ENCODE data around the gene ZMYM4.

The ZMYM4 gene

DNA sequence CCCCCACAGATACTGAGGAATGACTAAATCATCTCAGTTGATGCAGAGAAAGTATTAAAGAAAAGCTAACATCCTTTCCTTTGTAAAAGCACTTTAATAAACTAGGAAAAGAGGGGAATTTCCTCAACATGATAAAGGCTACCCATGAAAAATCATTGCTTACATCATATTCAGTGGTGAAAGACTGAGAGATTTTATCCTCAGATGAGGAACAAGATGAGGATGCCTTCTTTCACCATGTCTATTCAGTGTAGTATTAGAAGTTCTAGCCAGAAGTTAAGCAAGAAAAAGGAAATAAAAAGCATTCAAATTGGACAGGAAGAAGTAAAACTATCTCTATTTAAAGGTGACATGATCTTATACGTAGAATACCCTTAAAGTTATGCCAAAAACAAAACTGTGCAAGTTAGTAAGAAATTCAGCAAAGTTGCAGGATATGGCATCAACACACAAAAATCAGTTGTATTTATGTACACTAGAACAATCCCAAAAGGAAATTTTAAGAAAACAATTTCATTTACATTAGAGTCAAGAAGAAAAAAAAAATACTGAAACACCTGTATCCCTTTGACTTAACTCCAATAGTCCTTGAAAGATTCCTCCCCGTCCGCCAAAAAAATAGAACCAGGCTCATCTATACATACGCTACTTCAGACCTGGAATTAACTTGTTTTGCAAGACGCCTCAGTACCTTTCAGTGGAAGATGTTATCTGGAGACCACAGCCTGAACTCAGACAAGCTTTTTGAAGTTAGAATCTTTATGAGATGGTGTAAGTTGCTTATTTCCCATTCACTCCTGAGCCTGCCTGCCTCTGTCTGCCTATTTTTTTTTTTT is 17.5 kb downstream of the ZMYM4 start:
- Histone ChIP-seq H3K36me3 (ENCODE audit: insufficient read depth, low read length) (0 out of 2 replicates have a peak, but pooled peaks cover 3% of the 10 kb centered on the region), H3K9ac (ENCODE audit: low read depth, low read length) (no peak overlapping the region), H3K9me3 (ENCODE audit: control insufficient read depth, insufficient read depth, low read length) (peaks cover 10% of the 10 kb centered on the region; the same call in 1 of the 2 replicates), H3K4me1 (ENCODE audit: insufficient read depth, low read length) (no peaks in the 10 kb centered on the region)

DNA sequence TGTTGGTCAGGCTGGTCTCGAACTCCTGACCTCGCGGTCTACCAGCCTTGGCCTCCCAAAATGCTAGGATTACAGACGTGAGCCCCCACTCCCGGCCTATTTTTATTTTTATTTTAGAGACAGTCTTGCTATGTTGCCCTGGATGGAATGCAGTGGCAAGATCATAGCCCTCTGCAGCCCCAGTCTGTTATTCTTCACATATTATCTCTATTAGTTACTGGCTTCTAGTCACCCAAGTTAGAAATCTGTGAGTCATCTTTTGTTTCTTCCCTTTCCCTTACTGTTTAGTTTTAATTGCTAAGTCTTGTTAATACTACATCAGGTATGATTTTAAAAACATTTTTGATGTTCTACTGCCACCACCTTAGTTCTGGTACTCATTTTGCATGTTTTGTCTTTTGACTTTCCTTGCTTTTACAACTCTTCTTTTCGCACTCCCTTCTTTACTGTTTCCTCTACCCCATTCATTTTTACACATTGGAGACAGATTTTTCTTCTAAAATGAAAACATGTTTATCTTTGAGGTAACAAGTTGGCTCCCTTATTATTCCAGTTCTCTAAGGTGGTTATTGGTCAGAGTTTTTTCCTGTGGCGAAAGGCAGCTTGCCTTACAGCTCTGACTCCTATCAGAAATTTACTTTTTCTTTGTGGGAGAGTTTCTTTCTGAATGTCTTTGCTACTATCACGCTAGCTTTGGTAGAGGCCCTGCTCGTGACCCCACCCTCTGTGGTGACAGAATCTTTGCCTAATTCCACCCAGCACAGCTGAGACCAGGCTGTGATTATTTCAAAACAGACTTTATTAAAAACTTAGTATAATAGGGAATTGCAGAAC is 19.5 kb downstream of the ZMYM4 start:
- Histone ChIP-seq H3K9me3 (ENCODE audit: control insufficient read depth, insufficient read depth, low read length) (peaks cover 3% of the 10 kb centered on the region; the same call in 1 of the 2 replicates), H3K36me3 (ENCODE audit: insufficient read depth, low read length) (0 out of 2 replicates have a peak, but pooled peaks cover 3% of the 10 kb centered on the region), H3K4me1 (ENCODE audit: insufficient read depth, low read length) (no peaks in the 10 kb centered on the region), H3K9ac (ENCODE audit: low read depth, low read length) (no peak overlapping the region)

DNA sequence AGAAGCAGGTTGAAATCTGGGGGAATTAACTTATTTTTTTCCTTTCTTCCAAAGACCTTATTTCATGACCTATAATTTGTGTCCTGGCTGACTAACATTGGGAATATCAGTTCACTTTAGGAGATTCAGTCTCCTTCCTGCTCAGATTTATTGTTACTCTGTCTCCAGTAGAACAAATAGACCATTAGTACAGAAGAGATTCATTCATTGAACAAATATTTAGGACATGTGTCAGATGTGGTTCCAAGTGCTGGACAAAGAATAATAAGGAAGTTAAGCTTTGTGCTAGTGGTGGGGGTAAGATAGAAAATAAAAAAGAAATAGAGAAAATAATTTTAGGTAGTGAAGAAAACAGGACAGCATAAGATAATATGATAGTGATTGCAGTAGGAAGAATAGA is 20.3 kb downstream of the ZMYM4 start:
- H3K9ac ChIP-seq (ENCODE audit: low read depth, low read length), result no peak overlapping the region
- 0 out of 2 replicates have a peak, but pooled peaks cover 3% of the 10 kb centered on the region for H3K36me3 ChIP-seq (ENCODE audit: insufficient read depth, low read length)
- H3K9me3 ChIP-seq (ENCODE audit: control insufficient read depth, insufficient read depth, low read length), result peaks cover 3% of the 10 kb centered on the region; the same call in 1 of the 2 replicates
- no peaks in the 10 kb centered on the region for H3K4me1 ChIP-seq (ENCODE audit: insufficient read depth, low read length)

DNA sequence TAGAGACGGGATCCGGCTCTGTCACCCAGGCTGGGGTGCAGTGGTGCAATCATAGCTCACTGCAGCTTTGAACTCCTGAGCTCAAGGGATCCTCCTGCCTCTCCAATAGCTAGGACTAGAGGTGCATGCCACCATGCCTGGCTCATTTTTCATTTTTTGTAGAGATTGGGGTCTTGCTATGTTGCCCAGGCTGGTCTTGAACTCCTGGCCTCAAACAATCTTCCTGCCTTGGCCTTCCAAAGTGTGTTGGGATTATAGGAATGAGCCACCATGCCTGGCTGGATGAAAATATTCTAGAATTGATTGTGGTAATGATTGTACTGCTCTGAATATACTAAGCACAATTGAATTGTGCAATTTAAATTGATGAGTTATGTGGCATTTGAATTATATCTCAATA is 21.9 kb downstream of the ZMYM4 start:
- Histone ChIP-seq H3K36me3 (ENCODE audit: insufficient read depth, low read length) (peaks cover 2% of the 10 kb centered on the region; the same call in 1 of the 2 replicates), H3K9ac (ENCODE audit: low read depth, low read length) (no peak overlapping the region), H3K9me3 (ENCODE audit: control insufficient read depth, insufficient read depth, low read length) (no peaks in the 10 kb centered on the region), H3K4me1 (ENCODE audit: insufficient read depth, low read length) (no peaks in the 10 kb centered on the region)

DNA sequence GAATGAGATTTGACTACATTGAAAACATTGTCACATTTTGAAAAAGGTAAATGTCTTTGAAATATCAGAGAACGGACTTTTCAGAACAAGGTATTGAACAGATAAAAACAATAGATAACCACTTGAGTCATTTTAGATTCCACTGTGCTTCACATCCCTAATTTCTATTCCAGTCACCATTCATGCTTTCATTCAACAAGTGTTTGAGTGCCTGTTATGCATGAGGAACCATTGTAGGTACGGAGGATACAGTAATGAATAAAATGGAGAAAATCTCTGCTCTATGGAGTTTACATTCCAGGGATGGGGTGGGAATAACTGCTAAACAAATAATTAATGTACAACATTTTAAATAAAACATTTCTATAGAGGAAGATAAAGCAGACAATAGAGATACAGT is 26.3 kb downstream of the ZMYM4 start:
- no peaks in the 10 kb centered on the region for H3K9me3 ChIP-seq (ENCODE audit: control insufficient read depth, insufficient read depth, low read length)
- H3K9ac ChIP-seq (ENCODE audit: low read depth, low read length), result no peak overlapping the region
- peaks cover 10% of the 10 kb centered on the region; the same call in 1 of the 2 replicates for H3K36me3 ChIP-seq (ENCODE audit: insufficient read depth, low read length)
- no peaks in the 10 kb centered on the region for H3K4me1 ChIP-seq (ENCODE audit: insufficient read depth, low read length)

DNA sequence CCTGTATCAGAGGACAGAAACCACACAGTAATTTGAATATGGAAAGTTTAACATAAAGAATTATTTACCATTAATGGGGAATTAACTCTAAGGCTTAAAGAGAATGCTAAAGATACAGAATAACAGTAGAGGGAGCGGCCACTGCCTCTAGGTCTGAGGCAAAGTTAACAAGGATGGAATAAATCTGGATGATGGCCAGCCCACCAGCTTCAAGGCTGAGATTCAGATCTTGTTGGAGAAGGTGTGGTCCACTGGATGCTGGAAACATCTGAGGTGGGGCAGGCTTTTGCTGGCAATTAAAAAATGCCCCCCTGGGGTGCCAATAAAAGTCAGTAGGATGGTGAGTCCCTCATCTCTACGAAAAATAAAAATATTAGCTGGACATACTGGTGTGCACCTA is 29.4 kb downstream of the ZMYM4 start:
- no peak overlapping the region for H3K9ac ChIP-seq (ENCODE audit: low read depth, low read length)
- H3K4me1 ChIP-seq (ENCODE audit: insufficient read depth, low read length), result no peaks in the 10 kb centered on the region
- H3K36me3 ChIP-seq (ENCODE audit: insufficient read depth, low read length), result peaks cover 10% of the 10 kb centered on the region; the same call in 1 of the 2 replicates
- no peaks in the 10 kb centered on the region for H3K9me3 ChIP-seq (ENCODE audit: control insufficient read depth, insufficient read depth, low read length)

DNA sequence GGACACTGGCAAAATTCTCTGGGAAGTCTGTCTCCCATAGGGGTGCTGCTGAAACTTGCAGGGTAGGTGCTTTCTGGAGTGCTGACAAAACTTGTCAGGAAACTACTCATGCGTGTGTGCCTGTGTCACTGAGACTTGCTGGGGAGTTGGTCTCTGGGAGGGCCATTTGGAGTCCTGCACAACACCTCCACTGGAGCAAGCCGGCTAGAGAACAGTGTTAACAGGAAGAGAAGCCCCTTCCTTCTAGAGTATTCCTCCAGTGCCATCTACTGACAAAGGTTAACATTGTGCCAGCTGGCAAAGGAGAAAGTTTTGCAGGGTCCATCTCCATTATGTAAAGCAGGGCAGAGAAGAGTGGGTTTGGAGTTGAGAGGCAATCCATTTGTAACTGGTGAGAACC is 30.0 kb downstream of the ZMYM4 start:
- Histone ChIP-seq H3K4me1 (ENCODE audit: insufficient read depth, low read length) (no peaks in the 10 kb centered on the region), H3K9me3 (ENCODE audit: control insufficient read depth, insufficient read depth, low read length) (no peaks in the 10 kb centered on the region), H3K9ac (ENCODE audit: low read depth, low read length) (no peak overlapping the region), H3K36me3 (ENCODE audit: insufficient read depth, low read length) (peaks cover 10% of the 10 kb centered on the region; the same call in 1 of the 2 replicates)

DNA sequence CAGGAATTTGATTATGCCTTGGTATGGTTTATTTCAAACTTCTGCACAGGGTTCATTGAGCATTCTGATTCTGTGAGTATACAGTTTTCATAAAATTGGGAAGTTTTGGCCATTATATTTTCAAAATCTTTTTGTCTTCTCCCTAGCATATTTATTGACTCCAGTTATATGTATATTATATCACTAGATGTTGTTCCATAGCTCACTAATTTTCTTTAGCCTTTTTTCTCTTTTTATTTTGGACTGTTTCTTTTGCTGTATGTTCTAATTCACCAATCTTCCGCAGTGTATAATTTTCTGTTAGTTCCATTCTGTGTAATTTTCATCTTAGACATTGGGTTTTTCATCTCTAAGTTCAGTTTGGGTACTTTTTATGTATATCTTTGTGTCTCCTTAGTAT is 31.9 kb downstream of the ZMYM4 start:
- Histone ChIP-seq H3K36me3 (ENCODE audit: insufficient read depth, low read length) (peaks cover 9% of the 10 kb centered on the region; the same call in 1 of the 2 replicates), H3K9ac (ENCODE audit: low read depth, low read length) (no peak overlapping the region), H3K9me3 (ENCODE audit: control insufficient read depth, insufficient read depth, low read length) (no peaks in the 10 kb centered on the region), H3K4me1 (ENCODE audit: insufficient read depth, low read length) (no peaks in the 10 kb centered on the region)

DNA sequence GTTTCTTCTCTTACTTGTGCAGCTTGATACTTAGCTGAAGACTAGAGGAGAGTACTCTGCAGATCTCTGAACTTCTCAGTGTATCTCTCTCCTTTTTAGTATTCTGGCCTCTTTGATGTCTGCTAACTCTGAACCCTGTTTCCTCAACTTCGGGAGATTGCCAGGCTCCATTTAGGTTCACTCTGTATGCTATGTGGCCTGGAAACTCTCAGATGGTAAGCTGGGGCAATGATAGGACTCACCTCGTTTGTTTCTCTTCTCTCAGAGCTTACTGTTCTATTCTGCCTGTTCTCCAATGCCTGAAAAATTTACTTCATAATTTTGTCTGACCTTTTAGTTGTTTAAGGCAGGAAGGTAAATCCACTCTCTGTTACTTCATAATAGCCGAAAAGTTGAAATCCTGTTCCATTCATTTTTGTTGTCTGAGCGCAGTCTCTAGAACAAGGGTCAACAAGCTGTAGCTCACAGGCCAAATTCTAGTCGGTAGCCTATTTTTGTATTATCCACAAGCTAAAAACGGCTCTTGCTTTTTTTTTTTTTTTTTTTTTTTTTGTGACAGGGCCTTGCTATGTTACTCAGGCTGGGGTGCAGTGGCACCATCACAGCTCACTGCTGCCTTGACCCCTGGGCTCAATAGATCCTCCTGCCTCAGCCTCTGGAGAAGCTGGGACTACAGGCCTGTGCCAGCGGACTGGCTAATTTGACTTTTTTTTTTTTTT is 33.3 kb downstream of the ZMYM4 start:
- Histone ChIP-seq H3K36me3 (ENCODE audit: insufficient read depth, low read length) (0 out of 2 replicates have a peak, but pooled peaks cover 4% of the 10 kb centered on the region), H3K4me1 (ENCODE audit: insufficient read depth, low read length) (no peaks in the 10 kb centered on the region), H3K9ac (ENCODE audit: low read depth, low read length) (no peak overlapping the region), H3K9me3 (ENCODE audit: control insufficient read depth, insufficient read depth, low read length) (no peaks in the 10 kb centered on the region)

DNA sequence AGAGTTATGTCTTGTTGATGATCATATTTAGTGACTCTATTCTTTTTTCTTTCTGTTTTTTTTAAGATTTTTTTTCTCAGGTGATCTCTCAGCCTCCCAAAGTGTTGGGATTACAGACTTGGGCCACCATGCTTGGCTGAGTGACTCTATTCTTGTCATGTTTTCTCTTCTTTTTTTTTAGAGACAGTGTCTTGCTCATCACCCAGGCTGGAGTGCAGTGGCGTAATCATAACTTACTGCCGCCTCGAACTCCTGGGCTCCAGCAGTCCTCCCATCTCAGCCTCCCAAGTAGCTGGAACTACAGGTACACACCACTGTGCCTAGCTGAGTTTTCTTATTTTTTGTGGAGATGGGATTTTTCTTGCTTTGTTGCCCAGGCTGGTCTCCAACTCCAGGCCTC is 36.9 kb downstream of the ZMYM4 start:
- H3K9ac ChIP-seq (ENCODE audit: low read depth, low read length), result no peak overlapping the region
- H3K9me3 ChIP-seq (ENCODE audit: control insufficient read depth, insufficient read depth, low read length), result no peaks in the 10 kb centered on the region
- H3K36me3 ChIP-seq (ENCODE audit: insufficient read depth, low read length), result peaks cover 3% of the 10 kb centered on the region; the same call in 1 of the 2 replicates
- H3K4me1 ChIP-seq (ENCODE audit: insufficient read depth, low read length), result no peaks in the 10 kb centered on the region

DNA sequence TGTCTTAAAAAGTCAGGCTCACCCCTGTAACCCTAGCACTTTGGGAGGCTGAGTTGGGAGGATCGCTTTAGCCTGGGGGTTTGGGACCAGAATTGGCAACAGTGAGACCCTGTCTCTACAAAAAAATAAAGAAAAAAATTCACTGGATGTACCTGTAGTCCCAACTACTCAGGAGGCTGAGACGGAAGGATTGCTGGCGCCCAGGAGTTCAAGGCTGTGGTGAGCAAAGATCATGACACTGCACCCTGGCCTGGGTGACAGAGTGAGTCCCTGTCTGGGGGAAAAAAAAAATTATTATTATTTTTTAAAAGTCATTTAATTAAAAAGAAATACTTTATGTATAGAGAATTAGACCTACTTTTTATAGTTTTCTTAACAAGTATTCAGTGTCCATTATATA is 47.1 kb downstream of the ZMYM4 start:
- Histone ChIP-seq H3K4me1 (ENCODE audit: insufficient read depth, low read length) (no peaks in the 10 kb centered on the region), H3K36me3 (ENCODE audit: insufficient read depth, low read length) (0 out of 2 replicates have a peak, but pooled peaks cover 4% of the 10 kb centered on the region), H3K9me3 (ENCODE audit: control insufficient read depth, insufficient read depth, low read length) (no peaks in the 10 kb centered on the region), H3K9ac (ENCODE audit: low read depth, low read length) (no peak overlapping the region)

DNA sequence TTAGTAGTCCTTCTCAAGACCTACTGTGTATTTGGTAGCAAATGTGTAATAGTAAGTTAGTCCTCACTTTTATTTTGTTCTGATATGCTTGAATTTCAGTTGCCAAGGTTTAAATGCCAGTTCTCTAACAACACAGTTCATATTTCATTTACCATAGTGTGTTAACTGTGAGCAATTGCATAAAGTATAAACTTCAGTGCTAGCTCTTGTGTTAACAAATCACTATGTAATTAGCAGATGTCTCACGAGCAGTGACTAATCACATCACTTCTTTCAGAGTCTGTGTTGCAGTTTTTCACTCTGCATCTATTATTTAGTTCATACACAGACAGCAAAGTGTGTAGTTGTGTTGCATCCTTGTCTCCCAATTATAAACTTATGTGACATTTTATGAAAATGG is 47.8 kb downstream of the ZMYM4 start:
- Histone ChIP-seq H3K9me3 (ENCODE audit: control insufficient read depth, insufficient read depth, low read length) (no peaks in the 10 kb centered on the region), H3K36me3 (ENCODE audit: insufficient read depth, low read length) (no peaks in the 10 kb centered on the region), H3K9ac (ENCODE audit: low read depth, low read length) (no peak overlapping the region), H3K4me1 (ENCODE audit: insufficient read depth, low read length) (no peaks in the 10 kb centered on the region)

DNA sequence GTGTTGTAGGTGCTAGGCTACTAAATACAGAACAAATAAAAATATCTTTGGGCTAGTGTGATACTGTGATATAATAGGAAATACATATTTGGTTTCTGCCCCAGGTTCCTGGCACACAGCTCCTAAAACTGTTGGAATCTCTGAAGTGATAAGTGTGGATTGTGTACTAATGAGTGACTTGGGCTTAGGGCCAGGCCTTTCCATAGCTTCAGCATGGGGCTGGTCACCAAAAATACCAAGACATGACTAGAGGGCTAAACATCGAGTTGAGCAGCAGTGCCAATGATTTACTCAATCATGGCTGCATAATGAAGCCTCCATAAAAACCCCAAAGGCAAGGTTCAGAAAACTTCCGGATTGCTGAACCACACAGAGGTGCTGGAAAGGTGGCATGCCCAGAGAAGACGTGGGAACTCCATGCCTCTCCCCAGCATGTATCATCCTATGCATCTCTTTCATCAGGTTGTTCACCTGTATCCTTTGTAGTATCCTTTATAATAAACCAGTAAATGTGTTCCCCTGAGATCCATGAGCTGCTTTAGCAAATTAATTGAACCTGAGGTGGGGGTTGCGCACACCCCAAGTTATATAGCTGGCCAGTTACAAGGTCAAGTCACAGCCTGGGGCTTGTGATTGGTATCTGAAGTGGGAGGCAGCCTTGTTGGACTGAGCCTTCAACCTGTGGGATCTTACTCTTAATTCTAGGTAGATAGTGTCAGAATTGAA is 51.6 kb downstream of the ZMYM4 start:
- Histone ChIP-seq H3K9ac (ENCODE audit: low read depth, low read length) (no peak overlapping the region), H3K9me3 (ENCODE audit: control insufficient read depth, insufficient read depth, low read length) (no peaks in the 10 kb centered on the region), H3K4me1 (ENCODE audit: insufficient read depth, low read length) (no peaks in the 10 kb centered on the region), H3K36me3 (ENCODE audit: insufficient read depth, low read length) (no peaks in the 10 kb centered on the region)
